GM10266 (cell line): ENCODE measurements around the gene GOLGA1.

ENCODE experiments used
- DNase-seq: peaks from one replicate; pipeline ENCODE4 v3.0.0; 2012; ENCODE audit errors: extremely low spot score
- CTCF ChIP-seq: IDR thresholded peaks from 2 replicates; pipeline ENCODE4 v1.5.1; 2012; ENCODE audit warnings: mild to moderate bottlenecking, low read depth; ENCODE audit not compliant: control insufficient read depth, insufficient read depth; ENCODE audit errors: missing control alignments

Gene GOLGA1

GRCh38 chr9:124830593-124830992, 110.3 kb downstream of the GOLGA1 start:
- no peak for TF ChIP-seq CTCF
- no peak for DNase-seq

- DNase-seq = no peak
- no peak for TF ChIP-seq CTCF
Observed at GRCh38 chr9:124829334-124829669, 111.6 kb downstream of the GOLGA1 start.

- DNase-seq = no peak
- TF ChIP-seq CTCF = no peak
Observed at GRCh38 chr9:124828489-124829333, 112.2 kb downstream of the GOLGA1 start.
